ENCODE measurements around the gene PACS2. TPM values are rescaled to one million over a fixed set of nuclear protein-coding genes. Genes with fewer than 3 reads are reported as not detected.

The PACS2 gene
- total RNA-seq, 1 experiment from 2014 or later, result 43.3 TPM

DNA sequence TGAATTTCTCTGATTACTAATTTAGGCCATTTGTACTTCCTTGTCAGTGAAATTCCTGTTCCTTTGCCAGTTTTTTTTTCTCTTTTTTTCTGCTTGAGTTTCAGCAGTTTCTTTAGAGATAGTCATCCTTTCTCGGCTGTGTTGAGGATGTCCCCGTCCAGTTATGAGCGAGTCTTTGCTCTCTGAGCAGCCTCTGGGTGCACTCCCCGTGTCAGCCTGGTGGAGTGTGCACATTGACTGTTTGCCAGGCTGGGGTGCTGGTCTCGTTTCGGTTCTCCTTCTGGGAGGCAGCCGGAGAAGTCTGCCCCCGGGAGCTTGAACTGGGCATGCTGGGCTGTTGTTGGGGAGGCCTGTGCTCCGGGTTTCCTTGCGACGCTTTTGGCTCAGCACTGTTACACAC is 3.0 kb downstream of the PACS2 start:
- Histone ChIP-seq H2AFZ (no peak overlapping the region), H3K9me3 (ENCODE audit: insufficient read depth, low read depth) (no peaks in the 10 kb centered on the region), H4K20me1 (ENCODE audit: insufficient read depth) (peaks cover 3% of the 10 kb centered on the region; the same call in 1 of the 2 replicates), H3K4me2 (no peak overlapping the region), H3K27ac (no peak overlapping the region), H3K36me3 (ENCODE audit: low read depth) (no peaks in the 10 kb centered on the region), H3K9me2 (ENCODE audit: insufficient read depth) (no peaks in the 10 kb centered on the region), H3K27me3 (ENCODE audit: insufficient read depth, low read depth) (no peaks in the 10 kb centered on the region), H3K4me3 (no peak overlapping the region), H3K4me1 (replicated peaks; ENCODE audit: insufficient read depth) (peaks cover 14% of the 10 kb centered on the region), H3K79me2 (ENCODE audit: low read depth) (peaks cover 66% of the 10 kb centered on the region), H3F3A (ENCODE audit: insufficient read depth, low read depth) (peaks cover 12% of the 10 kb centered on the region)
- CTCF ChIA-PET, result no interaction called here
- BruUV-seq (replicated peaks), result TSS peak; percentile 13
- no peak for DNase-seq
- TF ChIP-seq, protein P1, sequence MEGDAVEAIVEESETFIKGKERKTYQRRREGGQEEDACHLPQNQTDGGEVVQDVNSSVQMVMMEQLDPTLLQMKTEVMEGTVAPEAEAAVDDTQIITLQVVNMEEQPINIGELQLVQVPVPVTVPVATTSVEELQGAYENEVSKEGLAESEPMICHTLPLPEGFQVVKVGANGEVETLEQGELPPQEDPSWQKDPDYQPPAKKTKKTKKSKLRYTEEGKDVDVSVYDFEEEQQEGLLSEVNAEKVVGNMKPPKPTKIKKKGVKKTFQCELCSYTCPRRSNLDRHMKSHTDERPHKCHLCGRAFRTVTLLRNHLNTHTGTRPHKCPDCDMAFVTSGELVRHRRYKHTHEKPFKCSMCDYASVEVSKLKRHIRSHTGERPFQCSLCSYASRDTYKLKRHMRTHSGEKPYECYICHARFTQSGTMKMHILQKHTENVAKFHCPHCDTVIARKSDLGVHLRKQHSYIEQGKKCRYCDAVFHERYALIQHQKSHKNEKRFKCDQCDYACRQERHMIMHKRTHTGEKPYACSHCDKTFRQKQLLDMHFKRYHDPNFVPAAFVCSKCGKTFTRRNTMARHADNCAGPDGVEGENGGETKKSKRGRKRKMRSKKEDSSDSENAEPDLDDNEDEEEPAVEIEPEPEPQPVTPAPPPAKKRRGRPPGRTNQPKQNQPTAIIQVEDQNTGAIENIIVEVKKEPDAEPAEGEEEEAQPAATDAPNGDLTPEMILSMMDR (conservative IDR thresholded peaks at IDR 0.05), result no peak
- TF ChIP-seq EZH2 (IDR thresholded peaks at IDR 0.05; ENCODE audit: low read depth), result no peak
- intact Hi-C loops (cut with micrococcal nuclease; ENCODE audit: unreplicated experiment), result loop anchor here (2.0 kb wide), 1 partner anchor 173 kb away; the partner anchor contains the start of gene TEDC1
- POLR2A ChIA-PET (ENCODE audit: unreplicated experiment), result no interaction called here

GRCh38 chr14:105322791-105323556 is 8.4 kb downstream of the PACS2 start:
- H2AFZ ChIP-seq, result no peak overlapping the region
- POLR2A ChIA-PET (ENCODE audit: unreplicated experiment), result no interaction called here

DNA sequence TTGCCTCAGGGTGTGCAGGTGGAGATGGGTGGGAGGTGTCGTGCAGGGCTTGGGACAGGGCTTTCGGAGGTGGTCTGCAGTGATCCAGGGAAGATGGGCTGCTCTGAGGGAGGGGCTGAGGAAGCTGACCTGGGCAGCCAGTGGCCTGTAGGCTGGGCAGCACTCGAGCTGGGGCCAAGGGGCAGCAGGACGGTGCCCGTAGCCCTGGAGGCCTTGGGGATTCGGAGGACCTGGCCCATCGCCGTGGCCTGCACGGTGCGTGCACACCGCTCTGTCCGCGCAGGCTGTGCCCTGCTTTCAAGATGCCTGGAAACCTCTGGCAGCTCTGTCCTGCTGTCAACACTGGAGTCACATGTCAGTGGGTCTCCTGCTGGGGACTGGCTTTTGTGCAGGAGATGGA is 9.1 kb downstream of the PACS2 start:
- no peak for TF ChIP-seq EZH2 (IDR thresholded peaks at IDR 0.05; ENCODE audit: low read depth)
- TF ChIP-seq, protein P1 (conservative IDR thresholded peaks at IDR 0.05), result no peak
- BruUV-seq (replicated peaks), result no TSS peak
- Histone ChIP-seq H3K36me3 (ENCODE audit: low read depth) (no peaks in the 10 kb centered on the region), H3K27me3 (ENCODE audit: insufficient read depth, low read depth) (no peaks in the 10 kb centered on the region), H3K4me1 (replicated peaks; ENCODE audit: insufficient read depth) (no peaks in the 10 kb centered on the region), H4K20me1 (ENCODE audit: insufficient read depth) (peaks cover 13% of the 10 kb centered on the region), H3K27ac (no peak overlapping the region), H3K9me2 (ENCODE audit: insufficient read depth) (no peaks in the 10 kb centered on the region), H3K9me3 (ENCODE audit: insufficient read depth, low read depth) (no peaks in the 10 kb centered on the region), H3F3A (ENCODE audit: insufficient read depth, low read depth) (peaks cover 5% of the 10 kb centered on the region), H3K79me2 (ENCODE audit: low read depth) (peaks cover 48% of the 10 kb centered on the region), H3K4me3 (no peak overlapping the region), H2AFZ (no peak overlapping the region), H3K4me2 (no peak overlapping the region)
- CTCF ChIA-PET, result no interaction called here
- no peak for DNase-seq
- intact Hi-C loops (cut with micrococcal nuclease; ENCODE audit: unreplicated experiment), result no loop called here
- POLR2A ChIA-PET (ENCODE audit: unreplicated experiment), result no interaction called here

More at GRCh38 chr14:105322791-105323556, 8.4 kb downstream of the PACS2 start:
- no peaks in the 10 kb centered on the region for H3K9me3 ChIP-seq (ENCODE audit: insufficient read depth, low read depth)
- H3K4me3 ChIP-seq, result no peak overlapping the region
- no peaks in the 10 kb centered on the region for H3K36me3 ChIP-seq (ENCODE audit: low read depth)
- H4K20me1 ChIP-seq (ENCODE audit: insufficient read depth), result peaks cover 7% of the 10 kb centered on the region
- intact Hi-C loops (cut with micrococcal nuclease; ENCODE audit: unreplicated experiment), result no loop called here
- H3F3A ChIP-seq (ENCODE audit: insufficient read depth, low read depth), result peaks cover 5% of the 10 kb centered on the region
- H3K27me3 ChIP-seq (ENCODE audit: insufficient read depth, low read depth), result no peaks in the 10 kb centered on the region
- no peaks in the 10 kb centered on the region for H3K4me1 ChIP-seq (replicated peaks; ENCODE audit: insufficient read depth)
- no peak for DNase-seq
- H3K27ac ChIP-seq, result no peak overlapping the region
- CTCF ChIA-PET, result no interaction called here
- H3K9me2 ChIP-seq (ENCODE audit: insufficient read depth), result no peaks in the 10 kb centered on the region
- peaks cover 51% of the 10 kb centered on the region for H3K79me2 ChIP-seq (ENCODE audit: low read depth)
- no peak overlapping the region for H3K4me2 ChIP-seq
- TF ChIP-seq EZH2 (IDR thresholded peaks at IDR 0.05; ENCODE audit: low read depth), result no peak
- TF ChIP-seq, protein P1 (conservative IDR thresholded peaks at IDR 0.05), result no peak
- no TSS peak for BruUV-seq (replicated peaks)

Measured in PC-9 (cell line).